HG03442 (cell line): ENCODE results near the gene PHB1.
A peak's percentile ranks its signal among the peaks of the same experiment; 100 is the strongest.
"Not testable (repeated sequence)": the region's sequence is repeated elsewhere in the genome, so short reads cannot be mapped to it uniquely, and the experiment has no call there.

ENCODE experiments used
- ATAC-seq: cut with Tn5 transposase; IDR thresholded peaks from one replicate; pipeline ENCODE4 v1.9.1; 2021; ENCODE audit warnings: mild to moderate bottlenecking, moderate library complexity; ENCODE audit not compliant: unreplicated experiment

The PHB1 gene

DNA sequence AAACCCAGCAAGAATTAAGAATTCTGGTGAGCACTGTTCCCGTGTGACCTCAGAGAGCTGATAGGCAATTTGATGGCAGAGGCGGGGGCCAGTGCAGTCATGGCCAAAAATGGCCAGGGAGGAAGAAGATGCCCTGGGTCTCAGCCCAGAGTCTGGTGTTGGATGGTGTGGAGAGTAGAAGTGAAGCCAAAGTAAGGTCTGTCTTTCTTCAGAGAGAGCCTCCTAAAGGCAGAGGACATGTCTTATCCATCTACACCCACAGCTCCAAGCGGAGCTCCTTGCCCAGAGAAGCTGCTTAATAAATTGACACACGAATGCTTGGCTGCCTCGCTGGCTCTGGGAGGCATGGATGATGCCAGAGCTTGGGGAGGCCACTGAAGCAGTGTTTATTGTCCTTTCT is 32.9 kb downstream of the PHB1 start:
- no peak for ATAC-seq

DNA sequence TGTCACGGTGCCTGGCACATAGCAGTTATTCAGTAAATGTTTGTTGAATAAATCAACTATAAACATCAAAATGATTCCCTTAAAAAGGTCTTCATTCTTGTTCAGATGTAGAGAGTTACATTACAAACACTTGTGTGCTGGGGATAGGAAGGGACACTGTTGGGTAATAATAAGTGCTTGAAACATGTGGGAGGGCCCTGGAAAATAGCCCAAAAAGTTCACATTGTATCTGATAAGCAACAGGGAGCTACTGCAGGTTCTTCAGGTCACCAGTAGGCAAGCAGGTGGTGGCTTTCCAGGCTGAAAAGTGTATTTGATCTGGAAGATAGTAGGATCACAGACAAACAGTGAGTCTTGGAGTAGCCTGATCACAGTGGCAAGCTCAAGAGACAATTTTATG is 33.6 kb downstream of the PHB1 start:
- no peak for ATAC-seq

DNA sequence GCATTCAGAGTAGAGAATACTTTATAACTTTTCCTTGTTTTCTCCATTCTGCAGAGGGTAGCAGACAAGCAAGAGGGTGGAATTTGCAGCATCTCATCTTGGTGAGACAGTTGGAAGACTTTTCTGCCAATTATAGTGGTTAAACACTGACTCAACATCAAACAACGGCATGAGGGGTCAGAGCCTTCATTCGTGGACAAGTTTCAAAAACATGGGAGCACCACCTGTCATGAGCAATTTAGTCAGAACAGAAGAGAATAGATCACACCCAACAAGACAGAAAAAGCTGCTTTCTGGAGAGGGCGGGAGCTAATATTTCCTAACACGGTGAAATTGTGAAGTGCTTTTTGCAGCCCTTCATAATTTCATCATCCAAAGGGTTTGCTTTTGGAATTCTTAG is 34.8 kb downstream of the PHB1 start:
- ATAC-seq, result no peak

DNA sequence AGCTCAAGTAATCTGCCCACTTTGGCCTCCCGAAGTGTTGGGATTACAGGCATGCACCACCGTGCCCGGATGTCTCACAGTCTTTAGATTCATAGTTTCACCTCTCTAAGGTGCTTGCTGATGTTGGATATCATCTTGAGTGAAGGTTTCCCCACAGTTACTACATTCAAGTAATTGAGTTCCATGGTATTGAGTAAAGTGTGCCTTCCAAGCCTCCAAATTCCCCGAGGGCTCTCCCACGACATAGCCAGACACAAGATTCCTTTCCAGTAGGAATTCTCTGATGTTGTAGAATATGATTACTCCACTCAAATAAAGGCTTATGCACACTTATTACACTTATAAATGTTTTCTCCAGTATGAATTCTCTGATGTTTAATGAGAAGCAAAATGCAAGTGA is 36.4 kb downstream of the PHB1 start:
- ATAC-seq, result no peak

DNA sequence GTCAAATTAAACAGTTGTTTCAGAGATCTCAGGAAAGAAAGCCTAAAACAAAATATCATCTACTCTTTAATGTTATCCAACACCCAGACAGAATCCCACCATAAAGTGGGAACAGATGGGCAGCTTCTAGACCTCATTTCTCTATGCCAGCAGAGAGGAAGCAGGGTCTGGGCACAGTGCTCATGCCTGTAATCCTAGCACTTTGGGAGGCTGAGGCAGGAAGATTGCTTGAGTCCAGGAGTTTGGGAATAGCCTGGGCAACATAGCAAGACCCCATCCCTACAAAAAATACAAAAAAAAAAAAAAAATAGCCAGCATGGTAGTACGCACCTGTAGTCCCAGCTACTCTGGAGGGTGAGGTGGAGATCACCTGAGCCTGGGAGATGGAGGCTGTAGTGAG is 39.1 kb downstream of the PHB1 start:
- no peak for ATAC-seq

DNA sequence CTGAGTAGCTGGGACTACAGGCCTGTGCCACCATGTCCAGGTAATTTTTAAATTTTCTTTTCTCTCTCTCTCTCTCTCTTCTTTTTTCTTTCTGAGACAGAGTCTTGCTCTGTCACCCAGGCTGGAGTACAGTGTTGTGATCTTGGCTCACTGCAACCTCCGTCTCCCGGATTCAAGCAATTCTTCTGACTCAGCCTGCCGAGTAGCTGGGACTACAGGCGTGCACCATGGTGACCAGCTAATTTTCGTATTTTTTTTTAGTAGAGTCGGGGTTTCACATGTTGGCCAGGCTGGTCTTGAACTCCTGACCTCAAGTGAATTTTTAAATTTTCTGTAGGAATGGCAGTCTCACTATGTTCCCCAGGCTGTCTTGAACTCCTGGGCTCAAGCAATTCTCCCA is 41.6 kb downstream of the PHB1 start:
- ATAC-seq, result no peak

DNA sequence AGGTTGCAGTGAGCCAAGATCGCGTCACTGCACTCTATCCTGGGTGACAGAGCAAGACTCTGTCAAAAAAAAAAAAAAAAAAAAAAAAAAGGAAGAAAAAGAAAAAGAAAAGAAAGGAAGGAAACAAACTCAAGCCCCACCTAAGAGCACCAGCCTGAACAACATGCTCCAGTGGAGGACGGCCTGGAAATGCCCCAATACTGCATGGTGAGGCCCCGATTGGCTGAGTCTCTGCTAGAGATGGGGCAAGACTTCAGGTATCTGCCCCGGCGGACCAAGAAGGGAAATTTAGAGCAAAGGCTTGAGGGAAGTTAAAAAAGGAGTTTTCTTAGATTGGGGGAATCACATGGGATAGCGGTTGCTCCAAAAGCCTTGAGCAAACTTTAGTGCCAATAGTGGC is 42.3 kb downstream of the PHB1 start:
- no peak for ATAC-seq

DNA sequence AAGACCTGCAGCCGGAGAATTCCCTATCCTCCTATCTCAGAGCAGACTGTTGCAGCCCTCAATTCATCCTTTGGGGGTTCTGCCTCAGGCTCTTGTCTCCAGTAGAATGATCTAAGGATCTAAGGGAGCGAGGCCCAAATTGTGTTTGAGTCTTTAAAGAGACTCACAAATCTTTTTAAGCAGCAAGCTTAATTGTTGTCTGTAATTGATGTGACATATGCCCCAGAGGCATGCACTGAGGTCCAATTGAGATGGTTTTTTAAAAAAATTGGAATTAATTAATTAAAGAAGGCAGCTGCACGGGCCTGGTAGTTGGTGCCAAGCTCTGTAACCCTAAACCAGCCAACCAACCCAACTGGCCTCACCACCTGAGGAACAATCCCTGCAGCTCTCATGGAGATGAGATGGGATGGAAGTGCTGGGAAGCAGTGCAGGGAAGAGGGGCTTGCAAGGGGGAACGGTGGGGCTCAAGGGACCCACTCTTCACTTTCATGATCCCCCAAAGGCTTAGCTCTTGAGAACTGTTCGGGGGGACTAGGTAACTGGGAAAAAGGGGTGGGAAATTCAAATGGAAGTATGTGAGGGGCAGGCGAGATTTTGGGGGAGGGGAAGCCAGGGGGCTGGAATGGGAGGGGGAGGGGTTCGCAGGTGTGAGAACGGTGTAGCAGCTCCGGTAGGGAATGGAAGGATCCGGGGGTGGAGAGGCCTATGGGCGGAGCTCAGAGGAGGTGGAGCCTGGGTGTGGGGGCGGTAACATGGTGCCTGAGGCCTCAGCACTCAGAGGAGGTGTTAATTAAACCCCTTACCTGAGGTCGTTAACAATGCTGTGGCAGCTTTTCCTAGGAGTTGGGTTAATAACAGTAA is 43.5 kb downstream of the PHB1 start:
- ATAC-seq, result no peak

DNA sequence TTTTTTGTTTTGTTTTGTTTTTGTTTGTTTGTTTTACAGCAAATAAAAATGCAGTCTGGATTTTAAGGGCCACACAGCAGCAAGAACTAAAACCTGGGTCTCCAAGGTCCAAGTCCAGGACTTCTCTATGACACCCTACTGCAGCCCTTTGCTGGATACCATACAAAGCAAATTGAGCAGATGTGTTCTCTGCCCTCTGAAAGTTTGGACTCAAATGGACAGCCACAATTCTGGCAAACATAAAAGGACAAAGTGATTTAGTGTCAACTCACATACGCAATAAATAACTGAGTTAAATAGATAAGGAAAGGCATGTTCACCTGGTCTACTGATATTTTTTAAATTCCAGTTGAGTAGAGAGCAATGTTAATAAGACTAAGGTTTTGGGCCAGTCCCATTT is 44.9 kb downstream of the PHB1 start:
- no peak for ATAC-seq

DNA sequence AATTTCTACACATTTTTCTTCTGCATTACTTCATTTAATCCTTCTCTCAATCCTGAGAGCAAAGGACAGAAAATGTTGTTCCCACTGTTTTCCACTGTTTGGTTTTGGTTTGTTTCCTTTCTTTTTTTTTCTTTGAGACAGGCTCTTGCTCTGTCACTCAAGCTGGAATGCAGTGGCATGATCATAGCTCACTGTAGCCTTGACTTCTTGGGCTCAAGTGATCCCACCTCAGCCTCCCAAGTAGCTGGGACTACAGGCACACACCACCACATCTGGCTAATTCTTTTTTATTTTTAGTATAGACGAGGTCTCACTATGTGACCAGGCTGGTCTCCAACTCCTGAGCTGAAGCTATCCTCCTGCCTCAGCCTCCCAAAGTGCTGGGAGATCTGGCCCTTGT is 45.6 kb downstream of the PHB1 start:
- ATAC-seq, result no peak

DNA sequence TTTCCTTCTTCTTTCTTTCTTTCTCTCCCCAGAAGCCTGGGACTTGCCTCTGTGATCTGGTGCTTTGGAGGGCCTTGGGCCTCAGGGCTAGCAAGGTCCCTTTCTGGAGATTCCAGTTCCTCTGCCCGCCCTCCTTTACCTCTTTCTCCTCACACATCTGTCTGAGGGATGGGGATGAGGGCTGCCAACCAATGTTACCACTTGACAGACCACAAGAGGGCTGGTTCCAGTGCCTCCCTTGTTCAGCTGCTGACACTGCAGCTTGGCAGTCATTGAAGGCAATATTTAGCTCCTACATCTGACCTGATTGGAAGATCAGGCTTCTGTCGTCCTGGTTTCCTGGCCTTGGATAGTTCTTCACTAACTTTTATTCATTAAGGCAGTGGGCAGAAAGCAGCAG is 49.0 kb downstream of the PHB1 start:
- ATAC-seq, result no peak

DNA sequence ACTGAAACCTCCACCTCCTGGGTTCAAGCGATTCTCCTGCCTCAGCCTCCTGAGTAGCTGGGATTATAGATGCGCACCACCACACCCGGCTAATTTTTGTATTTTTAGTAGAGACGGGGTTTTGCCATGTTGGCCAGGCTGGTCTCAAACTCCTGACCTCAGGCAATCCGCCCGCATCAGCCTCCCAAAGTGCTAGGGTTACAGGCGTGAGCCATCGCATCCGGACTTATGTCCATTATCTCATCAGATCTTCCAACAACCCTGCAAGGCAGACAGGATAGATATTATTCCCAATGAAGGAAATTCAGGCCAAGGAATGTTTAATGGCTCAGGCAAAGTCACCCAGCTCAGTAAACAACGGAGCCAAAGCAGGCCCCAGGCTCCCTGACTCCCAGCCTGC is 49.6 kb downstream of the PHB1 start:
- ATAC-seq, result not testable (repeated sequence)

DNA sequence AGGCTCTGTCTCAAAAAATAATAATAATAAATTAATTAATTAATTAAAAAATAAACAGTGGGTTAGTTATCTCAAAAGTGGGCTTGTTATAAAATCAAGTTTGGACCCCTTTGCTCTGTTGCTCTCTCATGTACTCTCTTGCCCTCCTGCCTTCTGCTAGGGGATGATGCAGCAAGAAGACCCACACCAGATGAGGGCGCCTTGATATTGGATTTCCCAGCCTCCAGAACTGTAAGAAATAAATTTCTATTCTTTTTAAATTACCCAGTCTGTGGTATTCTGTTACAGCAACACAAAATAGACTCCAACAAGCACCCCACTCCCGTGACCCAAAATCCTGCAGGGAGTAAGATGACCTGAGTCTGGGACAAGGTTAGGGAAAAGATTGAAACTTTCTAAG is 50.6 kb downstream of the PHB1 start:
- ATAC-seq, result no peak

DNA sequence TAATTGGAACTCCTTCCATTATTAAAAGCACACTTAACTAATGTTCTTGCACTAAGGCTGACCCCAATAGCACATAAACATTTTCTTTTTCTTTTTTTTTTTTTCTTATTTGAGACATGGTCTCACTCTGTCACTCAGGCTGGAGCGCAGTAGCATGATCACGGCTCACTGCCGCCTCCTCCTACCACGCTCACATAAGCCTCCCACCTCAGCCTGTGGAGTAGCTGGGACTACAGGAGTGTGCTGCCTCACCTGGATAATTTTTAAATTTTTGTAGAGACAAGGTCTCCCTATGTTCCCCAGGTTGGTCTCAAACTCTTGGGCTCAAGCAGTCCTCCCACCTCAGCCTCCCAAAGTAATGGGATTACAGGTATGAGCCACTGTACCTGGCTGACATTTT is 51.4 kb downstream of the PHB1 start:
- no peak for ATAC-seq

DNA sequence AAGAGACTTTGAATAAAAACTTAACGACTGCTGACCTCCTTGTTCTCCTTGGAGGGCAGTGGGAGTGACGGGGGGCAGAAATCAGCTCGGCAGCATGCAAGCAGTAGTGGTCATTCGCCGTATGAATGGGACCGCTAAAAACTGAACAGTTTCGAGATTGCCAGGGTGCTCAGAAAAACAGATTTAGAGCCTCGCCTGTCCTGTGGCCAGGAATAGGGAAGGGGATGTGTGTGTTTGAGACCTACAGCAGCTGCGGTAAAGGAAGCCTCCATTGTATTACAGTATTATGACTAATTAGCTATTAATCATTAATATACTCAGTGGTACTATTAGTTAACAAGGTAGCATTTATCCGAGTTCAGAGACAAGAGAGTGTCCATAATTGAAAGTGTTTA is 52.0 kb downstream of the PHB1 start:
- ATAC-seq, result no peak

DNA sequence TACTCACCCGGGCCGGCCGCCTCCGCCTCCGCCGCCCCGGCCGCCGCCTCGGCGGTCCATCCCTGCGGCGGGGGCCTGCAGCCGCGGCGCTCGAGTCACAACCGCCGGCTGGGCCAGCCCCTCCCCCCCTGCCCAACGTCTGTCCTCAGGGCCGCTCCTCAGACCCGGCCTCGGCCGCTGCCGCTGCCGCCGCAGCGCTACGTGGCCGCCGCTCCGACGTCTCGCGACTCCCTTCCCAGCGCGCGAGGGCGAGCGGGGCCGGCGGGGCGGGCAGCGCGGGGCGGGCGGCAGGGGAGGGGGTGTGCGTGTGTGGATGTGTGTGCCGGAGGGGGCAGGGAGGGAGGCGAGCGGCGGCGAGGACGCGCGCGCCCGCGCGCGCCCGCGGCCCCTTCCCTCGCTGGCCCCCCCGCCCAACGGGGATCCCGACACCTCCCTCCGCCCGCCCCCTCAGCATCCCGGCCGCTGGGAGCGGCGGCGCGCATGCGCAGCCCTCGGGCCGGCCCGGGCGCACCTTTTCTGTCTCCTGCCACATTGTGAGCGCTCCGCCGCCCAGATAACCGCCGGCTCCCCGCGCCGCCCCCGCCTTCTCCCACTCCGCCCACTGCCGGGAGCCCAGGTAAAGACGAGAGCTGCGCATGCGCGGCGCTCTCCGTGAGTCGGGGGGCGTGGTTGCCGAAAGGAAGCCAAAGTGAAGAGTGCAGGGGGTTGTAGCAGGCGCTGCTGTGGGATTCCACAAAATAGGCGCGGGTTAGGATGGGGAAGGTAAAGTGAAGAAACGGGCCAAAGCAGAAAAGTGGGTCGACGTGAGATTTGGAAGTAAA is 52.6 kb downstream of the PHB1 start, which contains the start of gene ZNF652:
TSS of gene ZNF652 (minus strand) at position 349 of the 821 bp plus-strand sequence. CDS start 44,525 bp downstream, outside the sequence.
- peak; percentile 53 for ATAC-seq

DNA sequence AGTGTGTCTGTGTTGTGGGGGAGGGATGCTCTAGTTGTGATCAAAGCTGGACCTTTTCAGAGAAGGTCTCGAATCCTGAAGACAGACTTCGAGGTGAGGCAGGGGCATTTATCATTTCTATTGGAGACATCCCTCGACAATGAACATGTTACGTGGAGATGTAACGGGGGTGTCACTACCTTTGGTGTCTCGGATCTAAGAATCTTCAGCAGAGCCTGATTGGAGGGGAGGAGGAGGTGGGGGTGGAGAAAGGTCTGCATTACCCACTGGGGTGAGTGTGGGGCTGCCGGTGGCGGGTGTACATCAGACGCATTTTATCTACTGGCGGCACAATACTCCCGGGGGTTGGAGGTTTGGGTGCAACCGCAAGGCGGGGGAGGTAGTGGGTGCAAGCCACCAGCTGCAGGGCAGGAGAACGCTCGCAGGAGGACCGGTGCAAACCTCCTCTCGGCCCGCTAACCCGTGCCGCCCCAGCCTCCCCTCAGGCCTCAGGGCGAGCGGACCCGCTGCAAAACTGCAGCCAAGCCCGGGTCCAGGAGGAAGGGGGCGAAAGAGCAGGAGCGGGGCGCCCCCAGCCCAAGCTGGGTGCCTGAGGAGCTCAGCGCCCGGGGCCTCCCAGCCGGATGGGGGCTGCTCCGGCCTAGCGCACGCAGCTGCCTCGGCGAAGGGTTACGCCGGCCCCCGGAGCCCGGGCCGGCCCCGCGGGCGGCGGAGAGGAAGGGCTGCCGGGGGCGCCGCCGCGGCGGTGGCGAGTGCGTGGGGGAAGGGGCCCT is 53.4 kb downstream of the PHB1 start:
- peak; percentile 18 for ATAC-seq

DNA sequence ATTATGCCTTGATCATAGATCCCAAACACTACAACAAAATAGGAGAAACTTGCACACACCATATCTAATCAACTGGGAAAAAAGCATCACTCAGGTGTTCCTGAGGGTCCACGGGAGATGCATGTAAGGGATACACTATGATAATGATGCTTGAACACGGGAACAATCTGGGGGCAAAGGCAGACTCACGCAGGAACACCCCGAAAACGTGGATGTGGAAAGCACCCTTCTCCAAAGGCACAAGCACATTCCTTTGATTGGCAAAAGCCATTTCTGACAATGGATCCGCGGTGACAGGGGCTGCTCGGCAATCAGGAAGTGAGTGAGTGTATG is 53.9 kb downstream of the PHB1 start:
- no peak for ATAC-seq

DNA sequence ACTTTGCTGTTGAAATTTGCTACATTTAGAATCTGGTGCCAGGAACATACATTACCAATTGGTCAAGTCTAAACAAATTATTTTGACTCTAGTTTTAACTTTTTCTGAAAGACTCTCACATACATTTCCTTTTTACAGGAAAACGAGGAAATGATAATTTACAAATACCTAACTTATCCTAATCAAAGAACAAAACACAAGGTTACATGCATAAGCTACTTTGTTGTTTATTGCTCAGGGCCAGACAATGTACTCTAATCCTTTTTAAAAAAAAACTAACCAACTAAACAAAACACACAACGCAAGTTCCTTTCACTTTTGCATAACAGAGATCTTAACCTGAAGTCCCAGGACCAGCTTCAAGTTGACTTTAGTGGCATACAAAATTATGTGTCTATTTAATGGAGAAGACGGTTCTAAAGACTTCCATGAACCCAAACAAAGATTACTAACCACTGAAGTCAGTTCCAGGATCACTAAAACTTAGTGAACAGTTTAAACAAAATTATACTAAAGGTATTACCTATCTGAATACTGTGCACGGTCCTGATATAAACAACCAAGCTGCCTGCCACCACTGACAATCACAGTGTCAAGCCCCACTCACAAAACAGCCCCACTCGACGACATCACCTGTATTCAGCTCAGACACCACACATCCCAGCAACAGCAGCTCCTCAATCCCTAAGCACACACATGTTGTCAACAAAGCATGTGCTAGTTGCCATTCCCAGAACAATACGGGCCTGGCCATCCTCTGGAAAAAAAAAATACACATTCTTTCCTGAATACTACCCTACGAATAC is 54.5 kb downstream of the PHB1 start:
- ATAC-seq, result no peak

DNA sequence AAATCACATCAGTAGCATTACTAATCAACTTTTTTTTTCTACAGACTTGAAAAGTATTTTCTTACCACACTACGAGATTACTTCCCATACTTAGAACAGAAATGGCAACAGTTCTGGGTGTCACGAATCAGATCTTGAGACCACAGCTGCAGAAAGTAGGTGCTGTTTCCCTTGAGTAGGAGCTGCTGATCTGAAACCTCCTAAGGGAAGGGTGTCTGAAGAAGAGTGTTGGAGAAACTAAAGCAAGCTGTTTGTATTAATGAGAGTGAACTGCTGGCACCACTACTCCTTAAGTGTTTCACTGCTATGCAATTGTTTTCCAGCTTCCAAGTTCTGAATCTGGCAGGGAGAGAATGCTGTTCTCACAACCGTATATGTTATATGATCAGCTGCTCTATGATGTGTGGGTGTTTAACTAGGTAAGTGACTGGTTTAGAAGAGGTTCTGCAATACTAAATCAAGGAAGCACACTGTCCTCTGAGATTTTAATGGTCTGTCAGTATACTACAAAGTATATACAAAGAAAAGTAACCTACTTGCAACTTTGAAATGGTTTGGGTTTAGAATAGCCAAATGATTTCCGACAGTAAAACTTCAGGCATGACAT is 55.9 kb downstream of the PHB1 start:
- ATAC-seq, result no peak
